Measurements from ENCODE around the gene VWA1. TPM values are rescaled to one million over a fixed set of nuclear protein-coding genes. Genes with fewer than 3 reads are reported as not detected.
"Not testable (repeated sequence)": the region's sequence is repeated elsewhere in the genome, so short reads cannot be mapped to it uniquely, and the experiment has no call there.

VWA1 gene
- total and polyA plus RNA-seq, 9 donors, result 32.9 to 99.5 (median 68.1) TPM

DNA sequence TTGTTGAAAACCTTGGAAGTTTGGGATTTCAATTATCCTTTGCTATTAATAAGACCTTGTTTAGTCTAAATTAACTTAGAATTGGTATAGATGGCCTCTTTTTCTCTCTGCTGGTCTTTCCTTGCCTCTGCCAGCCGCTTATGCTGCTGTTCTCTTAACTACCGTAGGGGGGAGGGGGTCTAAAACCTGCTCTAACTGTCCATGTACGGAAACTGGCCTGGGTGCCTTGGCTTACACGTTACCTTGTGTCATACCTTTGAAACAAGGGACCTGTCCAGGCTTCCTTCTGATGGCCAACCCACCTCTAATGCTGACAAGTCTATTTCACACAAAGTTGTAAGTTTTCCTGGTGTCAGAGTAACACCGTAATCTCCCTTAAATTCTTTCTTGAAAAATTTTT is 18.1 kb upstream of the VWA1 start:
- H3K27ac ChIP-seq (ENCODE audit: low read length); H3K9me3 ChIP-seq (replicated peaks; ENCODE audit: control insufficient read depth, low read depth, low read length); H3K27me3 ChIP-seq (ENCODE audit: control insufficient read depth, insufficient read depth, low read length); H3K36me3 ChIP-seq (ENCODE audit: control insufficient read depth, insufficient read depth, low read length); DNase-seq; H3K4me3 ChIP-seq (ENCODE audit: low read length): not testable (repeated sequence)
- peaks cover 34% of the 10 kb centered on the region for H3K4me1 ChIP-seq (ENCODE audit: control insufficient read depth, insufficient read depth, low read length)
- WGBS (ENCODE audit: insufficient coverage), result 63% methylated on average over 2 of the region's 5 CpGs

DNA sequence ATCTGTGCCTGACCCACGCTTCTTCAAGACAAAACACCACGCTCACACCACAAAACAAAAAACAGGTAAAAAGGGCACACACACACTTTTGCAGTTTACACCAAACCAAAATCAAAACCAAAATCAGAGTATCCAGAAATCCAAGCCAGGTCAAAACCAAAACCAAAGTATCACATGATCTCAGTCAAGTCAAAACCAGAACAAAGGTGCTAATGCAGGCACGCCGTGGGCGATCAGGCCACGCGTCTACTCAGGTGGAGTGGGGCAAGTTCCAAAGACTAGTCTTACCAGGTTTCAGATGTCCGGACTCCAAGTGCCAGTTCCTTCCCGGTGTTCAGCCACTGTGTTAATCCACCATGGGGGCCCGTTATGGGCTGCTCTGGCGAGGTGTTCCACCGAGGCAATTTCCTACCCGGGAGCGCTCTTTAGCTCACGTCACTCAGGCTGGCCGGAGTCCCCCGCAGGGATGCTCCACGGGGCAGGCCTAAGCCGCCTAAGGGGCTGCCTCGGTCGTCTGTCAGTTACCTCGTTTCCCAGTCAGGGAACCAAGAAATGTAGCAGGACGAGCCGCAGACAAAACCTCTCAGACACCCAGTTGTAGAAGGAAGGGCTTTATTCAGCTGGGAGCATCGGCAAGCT is 17.5 kb upstream of the VWA1 start:
- not testable (repeated sequence) for H3K4me3 ChIP-seq (ENCODE audit: low read length); DNase-seq; H3K9me3 ChIP-seq (replicated peaks; ENCODE audit: control insufficient read depth, low read depth, low read length); H3K27ac ChIP-seq (ENCODE audit: low read length); H3K36me3 ChIP-seq (ENCODE audit: control insufficient read depth, insufficient read depth, low read length); H3K27me3 ChIP-seq (ENCODE audit: control insufficient read depth, insufficient read depth, low read length)
- WGBS (ENCODE audit: insufficient coverage), result 75% methylated on average over 17 of the region's 25 CpGs
- peaks cover 39% of the 10 kb centered on the region for H3K4me1 ChIP-seq (ENCODE audit: control insufficient read depth, insufficient read depth, low read length)

DNA sequence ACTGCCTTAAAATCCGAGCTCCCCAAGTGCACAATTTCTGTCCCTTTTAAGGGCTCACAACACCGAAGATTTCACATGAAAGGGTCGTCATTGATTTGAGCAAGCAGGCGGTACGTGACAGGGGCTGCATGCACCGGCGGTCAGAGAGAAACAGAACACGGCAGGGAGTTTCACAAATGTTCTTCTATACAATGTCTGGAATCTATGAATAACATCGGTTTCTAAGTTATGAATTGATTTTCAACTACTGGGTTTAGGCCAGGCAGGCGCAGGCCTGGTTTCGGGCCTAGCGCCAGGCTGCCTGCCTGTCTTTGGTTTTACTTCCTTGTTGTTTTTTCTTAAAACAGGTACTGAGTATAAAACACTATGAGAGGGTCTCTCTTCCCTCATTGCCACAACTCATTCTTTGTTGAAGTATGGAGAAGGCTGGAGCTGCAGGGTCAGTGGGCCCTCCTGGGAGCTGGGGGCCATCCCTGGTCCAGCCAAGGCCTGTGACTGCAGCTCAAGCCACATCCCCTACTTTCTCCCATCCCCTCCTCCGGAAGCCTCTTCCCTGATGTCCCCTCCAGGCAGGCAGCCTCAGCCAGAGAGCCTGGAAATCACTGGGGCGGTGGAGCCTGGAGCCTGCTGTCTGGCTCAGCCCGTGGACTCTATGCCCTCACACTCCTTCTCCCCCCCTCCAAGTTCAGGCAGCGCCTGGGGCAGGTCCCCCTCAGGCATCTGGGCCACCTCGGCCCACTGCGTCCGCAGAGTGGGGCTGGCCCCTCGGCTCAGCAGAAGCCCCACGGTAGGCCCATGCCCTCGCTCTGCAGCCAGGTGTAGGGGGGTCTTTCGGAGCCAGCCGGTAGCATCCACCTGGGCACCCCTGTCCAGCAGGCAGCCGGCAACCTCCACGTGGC is 16.8 kb upstream of the VWA1 start:
- Histone ChIP-seq H3K9me3 (replicated peaks; ENCODE audit: control insufficient read depth, low read depth, low read length) (no peaks in the 10 kb centered on the region), H3K4me1 (ENCODE audit: control insufficient read depth, insufficient read depth, low read length) (peaks cover 39% of the 10 kb centered on the region), H3K4me3 (ENCODE audit: low read length) (no peak overlapping the region), H3K36me3 (ENCODE audit: control insufficient read depth, insufficient read depth, low read length) (peaks cover 1% of the 10 kb centered on the region), H3K27me3 (ENCODE audit: control insufficient read depth, insufficient read depth, low read length) (no peaks in the 10 kb centered on the region), H3K27ac (ENCODE audit: low read length) (no peak overlapping the region)
- DNase-seq, result no peak
- WGBS (ENCODE audit: insufficient coverage), result 81% methylated on average over 11 of the region's 26 CpGs

DNA sequence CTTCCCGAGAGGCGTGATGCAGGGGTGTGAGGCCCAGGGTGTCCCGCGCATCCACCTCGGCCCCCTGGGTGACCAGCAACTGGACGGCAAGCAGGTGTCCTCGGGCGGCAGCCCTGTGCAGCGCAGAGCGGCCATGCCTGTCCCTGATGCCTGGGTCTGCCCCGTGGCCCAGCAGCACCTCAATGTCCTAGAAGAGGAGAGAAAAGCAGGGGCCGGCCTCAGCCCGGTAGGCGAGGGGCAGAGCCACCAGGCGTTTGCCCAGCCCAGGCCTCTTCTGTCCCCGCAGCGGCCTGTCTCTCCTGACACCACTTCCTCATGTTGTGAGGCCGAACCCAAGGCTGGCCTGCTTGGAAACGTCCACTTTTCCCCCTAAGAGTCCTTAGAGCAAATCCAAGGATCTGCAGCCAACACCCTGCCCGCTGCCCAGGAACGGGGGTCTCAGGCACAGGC is 16.1 kb upstream of the VWA1 start:
- Histone ChIP-seq H3K36me3 (ENCODE audit: control insufficient read depth, insufficient read depth, low read length) (no peaks in the 10 kb centered on the region), H3K27ac (ENCODE audit: low read length) (peak overlapping the region; percentile 49), H3K4me1 (ENCODE audit: control insufficient read depth, insufficient read depth, low read length) (peaks cover 39% of the 10 kb centered on the region), H3K9me3 (replicated peaks; ENCODE audit: control insufficient read depth, low read depth, low read length) (no peaks in the 10 kb centered on the region), H3K4me3 (ENCODE audit: low read length) (peak overlapping the region; percentile 52), H3K27me3 (ENCODE audit: control insufficient read depth, insufficient read depth, low read length) (no peaks in the 10 kb centered on the region)
- DNase-seq, result no peak
- WGBS (ENCODE audit: insufficient coverage), result 88% methylated on average over 13 of the region's 21 CpGs

DNA sequence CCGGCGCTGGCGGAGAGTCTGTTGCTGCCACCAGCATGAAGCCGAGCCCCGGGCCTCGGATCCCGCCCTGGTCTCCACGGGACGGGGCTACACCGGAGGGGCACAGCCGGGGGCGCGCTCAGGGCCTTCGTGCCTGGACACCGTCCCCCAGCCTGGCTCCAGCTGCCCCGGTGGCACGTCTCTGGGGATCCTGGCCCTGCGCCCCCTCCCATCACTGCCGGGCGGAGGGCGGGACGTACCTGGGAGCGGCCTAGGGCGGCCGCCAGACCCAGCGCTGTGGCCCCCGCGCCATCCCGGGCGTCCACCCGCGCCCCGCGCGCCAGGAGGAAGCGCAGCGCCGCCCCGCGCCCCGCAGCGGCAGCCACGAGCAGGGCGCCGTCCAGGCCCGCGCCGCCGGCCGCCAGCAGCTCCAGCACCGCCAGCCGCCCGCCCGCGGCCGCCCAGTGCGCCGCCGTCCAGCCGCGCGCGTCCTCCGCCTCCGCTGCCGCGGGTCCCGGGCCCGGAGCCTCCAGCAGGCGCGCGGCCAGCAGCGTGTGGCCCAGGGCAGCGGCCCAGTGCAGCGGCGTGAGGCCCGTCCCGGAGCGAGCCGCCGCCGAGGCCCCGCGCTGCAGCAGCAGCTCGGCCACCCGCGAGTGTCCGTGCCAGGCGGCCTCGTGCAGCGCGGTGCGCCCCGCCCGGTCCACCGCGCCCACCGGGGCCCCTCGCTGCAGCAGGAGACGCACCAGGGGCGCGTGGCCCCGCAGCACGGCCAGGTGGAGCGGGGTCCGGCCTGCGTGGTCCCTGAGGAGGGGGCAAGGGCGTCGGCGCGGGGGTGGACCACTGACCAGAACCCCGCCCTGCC is 15.5 kb upstream of the VWA1 start:
- Histone ChIP-seq H3K4me1 (ENCODE audit: control insufficient read depth, insufficient read depth, low read length) (peaks cover 39% of the 10 kb centered on the region), H3K36me3 (ENCODE audit: control insufficient read depth, insufficient read depth, low read length) (no peaks in the 10 kb centered on the region), H3K4me3 (ENCODE audit: low read length) (peak overlapping the region; percentile 52), H3K27ac (ENCODE audit: low read length) (peak overlapping the region; percentile 70), H3K9me3 (replicated peaks; ENCODE audit: control insufficient read depth, low read depth, low read length) (no peaks in the 10 kb centered on the region), H3K27me3 (ENCODE audit: control insufficient read depth, insufficient read depth, low read length) (no peaks in the 10 kb centered on the region)
- 5% methylated on average over 101 of the region's 112 CpGs for WGBS (ENCODE audit: insufficient coverage)
- DNase-seq, result peak; percentile 50

DNA sequence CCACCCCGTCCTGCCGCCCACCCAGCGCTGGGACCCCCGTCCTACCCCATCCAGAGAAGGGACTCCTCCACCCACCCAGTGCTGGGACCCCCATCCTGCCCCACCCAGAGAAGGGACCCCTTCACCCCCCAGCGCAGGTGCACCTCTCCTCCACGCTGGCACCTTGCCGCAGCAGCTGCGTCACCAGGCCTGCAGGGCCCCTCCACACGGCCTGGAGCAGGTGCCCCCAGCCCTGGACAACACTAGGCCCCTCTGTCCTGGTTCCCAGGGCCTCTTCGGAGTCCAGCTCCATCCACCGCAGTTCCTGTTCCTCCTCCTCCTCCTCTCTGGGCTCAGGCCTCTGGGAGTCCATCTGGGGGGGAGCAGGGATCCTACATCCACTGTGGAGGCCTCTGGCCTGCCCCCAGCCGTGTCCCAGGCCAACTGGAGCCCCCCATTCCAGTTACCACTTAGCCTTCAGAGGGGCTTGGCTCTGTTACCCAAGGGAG is 14.8 kb upstream of the VWA1 start:
- H3K4me1 ChIP-seq (ENCODE audit: control insufficient read depth, insufficient read depth, low read length), result peaks cover 41% of the 10 kb centered on the region
- H3K9me3 ChIP-seq (replicated peaks; ENCODE audit: control insufficient read depth, low read depth, low read length), result no peaks in the 10 kb centered on the region
- no peaks in the 10 kb centered on the region for H3K36me3 ChIP-seq (ENCODE audit: control insufficient read depth, insufficient read depth, low read length)
- no peak for DNase-seq
- WGBS (ENCODE audit: insufficient coverage), result 45% methylated on average over 12 of the region's 12 CpGs
- H3K27ac ChIP-seq (ENCODE audit: low read length), result peak overlapping the region; percentile 70
- no peaks in the 10 kb centered on the region for H3K27me3 ChIP-seq (ENCODE audit: control insufficient read depth, insufficient read depth, low read length)
- peak overlapping the region; percentile 36 for H3K4me3 ChIP-seq (ENCODE audit: low read length)

DNA sequence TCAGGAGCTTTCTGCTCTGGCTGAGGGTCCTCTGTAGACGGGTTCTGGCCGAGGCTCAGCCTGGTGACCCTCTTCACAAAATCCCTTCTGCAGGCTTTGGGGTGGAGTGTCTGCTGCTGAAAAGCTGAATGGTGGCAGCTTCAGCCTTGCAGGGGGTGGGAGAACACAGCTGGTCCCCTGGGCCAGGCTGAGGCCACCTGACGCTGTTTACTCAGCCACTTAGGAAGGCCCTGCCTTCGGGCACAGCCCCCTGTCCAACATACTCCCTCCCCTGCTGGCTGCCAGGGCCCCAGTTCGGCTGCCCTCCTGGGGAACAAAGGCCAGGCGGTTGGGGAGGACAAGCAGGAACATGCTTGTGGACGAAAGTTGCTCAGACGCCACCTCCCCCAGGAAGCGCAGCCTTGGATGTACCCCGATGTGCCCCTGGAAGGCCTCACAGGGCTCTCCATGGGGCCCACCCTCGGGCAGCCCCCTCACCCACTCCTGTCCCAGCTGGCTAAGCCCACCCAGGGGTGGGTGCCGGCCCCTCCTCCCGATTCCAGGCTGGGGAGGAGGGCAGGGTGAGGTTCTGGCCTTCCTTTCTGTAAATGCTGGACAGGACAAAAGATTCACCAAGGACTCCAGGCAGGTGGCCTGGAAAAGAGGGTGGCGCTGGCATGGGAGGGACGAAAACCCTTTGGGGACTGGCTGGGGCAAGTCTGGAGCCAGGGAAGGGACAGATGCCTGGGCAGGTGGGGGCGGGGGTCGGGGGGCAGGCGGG is 14.2 kb upstream of the VWA1 start, which contains the start of gene ANKRD65:
TSS of gene ANKRD65 (minus strand) at position 130 of the 760 bp plus-strand sequence. CDS start 271 bp downstream, outside the sequence.
- peak within 1 kb of the TSS; percentile 36 for H3K4me3 ChIP-seq (ENCODE audit: low read length)
- H3K36me3 ChIP-seq (ENCODE audit: control insufficient read depth, insufficient read depth, low read length), result no peaks in the 10 kb centered on the region
- peak; percentile 48 for DNase-seq
- peaks cover 47% of the 10 kb centered on the region for H3K4me1 ChIP-seq (ENCODE audit: control insufficient read depth, insufficient read depth, low read length)
- no peaks in the 10 kb centered on the region for H3K9me3 ChIP-seq (replicated peaks; ENCODE audit: control insufficient read depth, low read depth, low read length)
- H3K27ac ChIP-seq (ENCODE audit: low read length), result peak within 1 kb of the TSS; percentile 70
- WGBS (ENCODE audit: insufficient coverage), result 66% methylated on average over 5 of the region's 18 CpGs
- no peaks in the 10 kb centered on the region for H3K27me3 ChIP-seq (ENCODE audit: control insufficient read depth, insufficient read depth, low read length)

DNA sequence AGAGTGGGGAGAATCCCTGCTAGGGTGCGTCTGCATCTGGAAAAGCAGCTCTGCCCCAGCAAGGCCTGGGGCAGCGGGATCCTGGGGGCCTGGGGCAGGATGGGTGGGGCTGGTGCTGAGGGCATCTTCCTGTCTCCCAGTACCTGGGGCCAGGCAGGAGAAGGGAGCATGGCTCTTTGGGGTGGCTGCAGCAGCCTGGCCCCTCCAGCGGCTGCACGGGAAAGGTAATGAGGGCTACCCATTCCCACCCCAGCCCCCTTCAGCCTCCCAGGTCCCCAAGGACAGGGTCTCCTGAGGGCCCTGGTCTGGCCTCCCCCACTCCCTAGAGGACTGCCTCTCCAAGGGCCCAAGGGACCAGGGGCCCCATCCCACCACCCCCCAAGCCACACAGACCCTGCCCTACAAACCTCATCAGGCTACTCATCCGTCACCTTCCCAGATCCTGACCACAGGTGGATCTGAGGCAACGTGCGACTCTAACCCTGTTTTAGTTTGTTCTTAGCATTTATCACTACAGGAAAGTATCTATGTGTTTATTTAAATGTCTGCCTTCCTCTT is 13.5 kb upstream of the VWA1 start:
- no peak overlapping the region for H3K4me3 ChIP-seq (ENCODE audit: low read length)
- H3K27me3 ChIP-seq (ENCODE audit: control insufficient read depth, insufficient read depth, low read length), result no peaks in the 10 kb centered on the region
- no peak for DNase-seq
- H3K4me1 ChIP-seq (ENCODE audit: control insufficient read depth, insufficient read depth, low read length), result peaks cover 52% of the 10 kb centered on the region
- no peaks in the 10 kb centered on the region for H3K9me3 ChIP-seq (replicated peaks; ENCODE audit: control insufficient read depth, low read depth, low read length)
- no peak overlapping the region for H3K27ac ChIP-seq (ENCODE audit: low read length)
- WGBS (ENCODE audit: insufficient coverage), result no CpG with 5 or more reads among the region's 7 CpGs
- no peaks in the 10 kb centered on the region for H3K36me3 ChIP-seq (ENCODE audit: control insufficient read depth, insufficient read depth, low read length)

Measured in muscle of leg (tissue), 11 donors.